ENCODE results near the gene ASCL1. TPM values are rescaled to one million over a fixed set of nuclear protein-coding genes. Genes with fewer than 3 reads are reported as not detected.

The ASCL1 gene
- not detected for total RNA-seq

DNA sequence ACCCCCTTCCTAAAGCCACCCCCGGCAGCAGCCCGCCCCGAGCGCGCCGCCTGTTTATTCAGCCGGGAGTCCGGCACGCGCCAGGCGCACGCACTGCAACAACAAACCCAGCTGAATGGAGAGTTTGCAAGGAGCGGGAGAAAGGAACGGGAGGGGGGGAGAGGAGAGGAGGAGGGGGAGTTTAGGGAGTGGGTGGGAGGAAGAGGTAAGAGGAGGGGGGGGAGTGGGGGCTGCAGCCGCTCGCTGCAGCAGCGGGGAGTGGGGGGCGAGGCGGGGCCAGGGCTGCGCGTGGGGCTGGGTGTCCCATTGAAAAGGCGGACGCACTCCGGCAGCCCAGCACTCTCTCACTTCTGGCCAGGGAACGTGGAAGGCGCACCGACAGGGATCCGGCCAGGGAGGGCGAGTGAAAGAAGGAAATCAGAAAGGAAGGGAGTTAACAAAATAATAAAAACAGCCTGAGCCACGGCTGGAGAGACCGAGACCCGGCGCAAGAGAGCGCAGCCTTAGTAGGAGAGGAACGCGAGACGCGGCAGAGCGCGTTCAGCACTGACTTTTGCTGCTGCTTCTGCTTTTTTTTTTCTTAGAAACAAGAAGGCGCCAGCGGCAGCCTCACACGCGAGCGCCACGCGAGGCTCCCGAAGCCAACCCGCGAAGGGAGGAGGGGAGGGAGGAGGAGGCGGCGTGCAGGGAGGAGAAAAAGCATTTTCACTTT lies at the start of gene ASCL1:
Gene ASCL1 (plus strand): TSS at position 336 of the 712 bp plus-strand sequence. CDS start 571 bp downstream, outside the sequence.
- H3K9me3 ChIP-seq = no peaks in the 10 kb centered on the region
- peaks cover 0 to 27% (median 4%) of the 10 kb centered on the region in 4 donors for H3K4me1 ChIP-seq
- no peak for TF ChIP-seq CTCF (IDR thresholded peaks at IDR 0.05)
- no peak for TF ChIP-seq POLR2A (IDR thresholded peaks at IDR 0.05)
- H3K4me3 ChIP-seq = peak within 1 kb of the TSS; percentile 12 to 42 (median 38)
- H3K27me3 ChIP-seq = peaks cover 0 to 51% of the 10 kb centered on the region in 2 donors
- H3K27ac ChIP-seq = no peak within 1 kb of the TSS
- H3K36me3 ChIP-seq = no peaks in the 10 kb centered on the region
- DNase-seq = no peak

DNA sequence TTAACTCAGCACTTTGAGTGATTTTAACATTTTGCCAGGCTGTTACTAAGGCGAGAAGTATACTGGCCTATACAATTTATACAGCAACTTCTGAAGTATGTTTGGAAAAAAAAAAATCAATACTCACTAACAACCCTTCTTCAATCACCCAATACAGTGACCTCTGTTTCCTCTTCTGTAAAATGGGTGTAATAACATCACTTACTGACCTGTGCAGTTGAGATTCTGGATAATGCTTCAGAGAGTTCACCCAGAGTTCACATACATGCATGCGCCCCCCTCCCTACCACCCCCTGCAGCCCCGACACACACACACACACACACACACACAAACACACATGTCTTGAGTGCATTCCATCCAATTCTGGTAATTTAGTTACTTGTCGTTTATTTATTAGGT lies 49.6 kb upstream of the ASCL1 start:
- TF ChIP-seq POLR2A (IDR thresholded peaks at IDR 0.05) (no peak), CTCF (IDR thresholded peaks at IDR 0.05) (no peak)
- H3K9me3 ChIP-seq = no peaks in the 10 kb centered on the region
- H3K4me1 ChIP-seq = no peaks in the 10 kb centered on the region
- H3K27me3 ChIP-seq = no peaks in the 10 kb centered on the region
- H3K4me3 ChIP-seq = no peak overlapping the region
- no peak for DNase-seq
- H3K27ac ChIP-seq = no peak overlapping the region
- H3K36me3 ChIP-seq = no peaks in the 10 kb centered on the region

- Histone ChIP-seq H3K9me3 (no peaks in the 10 kb centered on the region), H3K36me3 (no peaks in the 10 kb centered on the region), H3K4me1 (no peaks in the 10 kb centered on the region), H3K4me3 (no peak overlapping the region), H3K27ac (no peak overlapping the region), H3K27me3 (no peaks in the 10 kb centered on the region)
- no peak for DNase-seq
- TF ChIP-seq POLR2A (IDR thresholded peaks at IDR 0.05) (no peak), CTCF (IDR thresholded peaks at IDR 0.05) (no peak)
These were observed 47.3 kb upstream of the ASCL1 start for GRCh38 chr12:102910137-102910536.

- Histone ChIP-seq H3K9me3 (no peaks in the 10 kb centered on the region), H3K27me3 (no peaks in the 10 kb centered on the region), H3K27ac (no peak overlapping the region), H3K4me3 (no peak overlapping the region), H3K4me1 (no peaks in the 10 kb centered on the region), H3K36me3 (no peaks in the 10 kb centered on the region)
- DNase-seq = no peak
- TF ChIP-seq CTCF (IDR thresholded peaks at IDR 0.05) (no peak), POLR2A (IDR thresholded peaks at IDR 0.05) (no peak)
These were observed 46.7 kb upstream of the ASCL1 start for GRCh38 chr12:102910792-102911191.

DNA sequence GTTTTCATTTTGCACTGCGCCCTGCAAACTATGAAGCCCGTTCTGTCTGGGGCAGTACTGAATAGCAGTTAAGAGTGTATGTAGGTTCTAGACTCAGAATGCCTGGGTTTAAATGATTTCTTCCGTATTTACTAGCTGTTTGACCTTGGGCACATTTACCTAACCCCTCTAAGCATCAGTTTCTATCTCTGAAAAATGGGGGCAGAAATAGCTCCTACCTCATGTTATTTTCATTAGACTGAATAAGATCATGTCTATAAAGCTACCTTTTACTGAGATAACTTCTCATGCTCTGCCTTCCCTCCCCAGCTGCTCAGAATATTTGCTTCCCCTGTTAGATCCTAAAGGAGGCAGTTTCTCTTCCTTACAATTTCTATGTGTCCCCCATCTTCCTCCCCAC lies 46.2 kb upstream of the ASCL1 start:
- DNase-seq = no peak
- no peaks in the 10 kb centered on the region for H3K36me3 ChIP-seq
- H3K27me3 ChIP-seq = no peaks in the 10 kb centered on the region
- no peaks in the 10 kb centered on the region for H3K4me1 ChIP-seq
- H3K9me3 ChIP-seq = no peaks in the 10 kb centered on the region
- H3K27ac ChIP-seq = no peak overlapping the region
- no peak overlapping the region for H3K4me3 ChIP-seq
- no peak for TF ChIP-seq CTCF (IDR thresholded peaks at IDR 0.05)
- TF ChIP-seq POLR2A (IDR thresholded peaks at IDR 0.05) = no peak

All from Peyer's patch (tissue), 4 donors.